IPS-NIHi7 (cell line): ENCODE measurements around the gene FOLR2.
"Not testable (repeated sequence)": the region's sequence is repeated elsewhere in the genome, so short reads cannot be mapped to it uniquely, and the experiment has no call there.

ENCODE experiments used
- DNase-seq: peaks from one replicate; pipeline ENCODE4 v3.0.0; 2012; ENCODE audit warnings: mixed read lengths; ENCODE audit errors: extremely low spot score

Gene FOLR2

DNA sequence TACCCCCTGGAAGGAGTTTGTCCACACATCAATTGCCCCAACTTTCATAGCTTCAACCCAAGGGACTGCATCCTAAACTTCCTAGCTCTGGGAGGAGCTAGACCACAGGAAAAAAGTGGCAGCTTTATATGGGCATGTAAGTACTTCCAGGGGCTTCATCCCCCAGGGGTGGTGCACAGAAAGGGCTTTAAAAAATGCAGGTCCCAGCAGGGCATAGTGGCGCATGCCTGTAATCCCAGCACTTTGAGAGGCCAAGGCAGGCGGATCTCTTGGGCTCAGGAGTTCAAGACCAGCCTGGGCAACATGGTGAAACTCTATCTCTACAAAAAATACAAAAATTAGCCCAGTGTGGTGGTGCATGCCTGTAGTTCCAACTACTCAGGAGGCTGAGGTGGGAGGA lies 9.8 kb upstream of the FOLR2 start:
- DNase-seq: not testable (repeated sequence)

DNA sequence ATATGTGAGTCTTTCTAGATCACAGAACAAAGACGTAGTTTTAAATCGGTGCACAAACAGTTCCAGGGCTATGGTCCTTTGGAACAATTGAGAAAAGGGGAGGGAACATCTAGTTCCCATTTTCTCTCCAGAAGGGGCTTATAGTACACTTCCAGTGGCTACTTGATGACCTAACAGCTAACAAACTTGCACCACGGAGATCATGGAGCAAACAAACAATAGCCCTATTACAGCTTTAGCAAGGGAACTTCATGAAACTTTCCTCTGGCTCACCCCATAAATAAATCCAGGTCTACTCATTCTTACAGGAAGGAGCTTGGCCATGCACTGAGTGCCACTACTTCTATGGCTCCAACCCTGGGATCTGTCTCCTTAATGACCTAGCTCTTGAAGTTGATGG lies 8.3 kb upstream of the FOLR2 start:
- DNase-seq: peak; percentile 3

DNA sequence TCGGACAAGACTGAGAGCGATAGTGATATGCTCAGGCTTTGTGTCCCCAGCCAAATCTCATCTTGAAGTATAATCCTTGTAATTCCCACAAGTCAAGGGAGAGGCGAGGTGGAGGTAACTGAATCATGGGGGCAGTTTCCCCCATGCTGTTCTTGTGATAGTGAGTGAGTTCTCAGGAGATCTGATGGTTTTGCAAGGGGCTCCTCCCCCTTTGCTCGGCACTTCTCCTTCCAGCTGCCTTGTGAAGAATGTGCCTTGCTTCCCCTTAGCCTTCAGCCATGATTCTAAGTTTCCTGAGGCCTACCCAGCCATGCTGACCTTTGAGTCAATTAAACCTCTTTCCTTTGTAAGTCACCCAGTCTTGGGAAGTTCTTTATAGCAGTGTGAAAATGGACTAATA lies 7.5 kb upstream of the FOLR2 start:
- DNase-seq: peak; percentile 1

DNA sequence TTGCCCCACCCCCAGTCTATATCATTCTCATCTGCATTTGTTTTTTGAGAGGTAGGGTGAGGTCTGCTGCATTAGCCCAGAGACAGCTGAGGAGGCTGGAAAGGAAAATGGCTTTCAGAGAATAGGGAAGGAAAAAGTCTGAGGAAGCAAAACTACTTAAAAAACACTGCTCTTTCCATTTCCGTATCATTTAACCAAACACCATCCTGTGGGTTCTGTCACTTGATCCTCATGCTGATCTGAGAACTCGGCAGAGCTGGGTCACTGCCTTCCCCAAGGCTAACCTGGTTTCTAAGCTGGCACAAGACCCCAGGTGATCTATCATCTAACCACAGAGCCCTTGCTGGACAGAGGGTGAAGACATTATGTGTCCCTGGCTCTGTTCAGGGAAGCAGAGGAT lies 1.2 kb downstream of the FOLR2 start:
- DNase-seq: peak; percentile 2

DNA sequence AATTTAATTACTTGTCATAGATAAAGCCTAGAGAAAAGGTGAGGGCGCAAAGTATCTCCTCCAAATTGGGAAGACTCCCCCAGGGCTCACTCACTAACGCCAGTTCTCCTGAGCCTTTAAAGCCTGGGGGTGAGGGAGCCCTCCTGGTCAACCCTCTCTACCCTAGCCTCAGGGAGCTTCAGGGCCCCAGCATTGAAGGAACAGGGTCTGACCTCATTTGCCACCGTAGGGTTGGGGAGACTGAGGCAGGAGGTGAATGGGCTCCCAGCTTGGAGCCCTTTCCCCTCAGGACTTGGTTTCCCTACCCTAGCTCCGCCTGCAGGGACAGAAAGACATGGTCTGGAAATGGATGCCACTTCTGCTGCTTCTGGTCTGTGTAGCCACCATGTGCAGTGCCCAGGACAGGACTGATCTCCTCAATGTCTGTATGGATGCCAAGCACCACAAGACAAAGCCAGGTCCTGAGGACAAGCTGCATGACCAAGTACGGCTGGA lies 1.7 kb downstream of the FOLR2 start:
- peak; percentile 2 for DNase-seq

DNA sequence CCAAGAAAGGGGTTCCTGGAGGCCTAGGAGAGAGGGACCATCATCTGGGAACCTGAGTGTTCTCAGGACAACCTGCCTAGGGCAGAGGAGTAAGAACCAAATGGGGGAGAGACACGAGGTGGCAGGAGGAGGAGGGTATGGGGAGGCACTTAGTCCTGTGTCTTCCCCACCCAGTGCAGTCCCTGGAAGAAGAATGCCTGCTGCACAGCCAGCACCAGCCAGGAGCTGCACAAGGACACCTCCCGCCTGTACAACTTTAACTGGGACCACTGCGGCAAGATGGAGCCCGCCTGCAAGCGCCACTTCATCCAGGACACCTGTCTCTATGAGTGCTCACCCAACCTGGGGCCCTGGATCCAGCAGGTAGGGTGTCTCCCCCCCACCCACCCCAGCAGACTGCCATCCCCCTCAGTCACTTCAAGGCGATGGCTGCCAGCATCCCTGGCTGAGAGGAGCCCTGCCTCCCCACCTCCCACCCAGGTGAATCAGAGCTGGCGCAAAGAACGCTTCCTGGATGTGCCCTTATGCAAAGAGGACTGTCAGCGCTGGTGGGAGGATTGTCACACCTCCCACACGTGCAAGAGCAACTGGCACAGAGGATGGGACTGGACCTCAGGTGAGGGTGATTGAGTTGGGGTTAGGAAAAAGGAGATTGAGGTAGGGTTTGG lies 4.2 kb downstream of the FOLR2 start:
- peak; percentile 1 for DNase-seq

DNA sequence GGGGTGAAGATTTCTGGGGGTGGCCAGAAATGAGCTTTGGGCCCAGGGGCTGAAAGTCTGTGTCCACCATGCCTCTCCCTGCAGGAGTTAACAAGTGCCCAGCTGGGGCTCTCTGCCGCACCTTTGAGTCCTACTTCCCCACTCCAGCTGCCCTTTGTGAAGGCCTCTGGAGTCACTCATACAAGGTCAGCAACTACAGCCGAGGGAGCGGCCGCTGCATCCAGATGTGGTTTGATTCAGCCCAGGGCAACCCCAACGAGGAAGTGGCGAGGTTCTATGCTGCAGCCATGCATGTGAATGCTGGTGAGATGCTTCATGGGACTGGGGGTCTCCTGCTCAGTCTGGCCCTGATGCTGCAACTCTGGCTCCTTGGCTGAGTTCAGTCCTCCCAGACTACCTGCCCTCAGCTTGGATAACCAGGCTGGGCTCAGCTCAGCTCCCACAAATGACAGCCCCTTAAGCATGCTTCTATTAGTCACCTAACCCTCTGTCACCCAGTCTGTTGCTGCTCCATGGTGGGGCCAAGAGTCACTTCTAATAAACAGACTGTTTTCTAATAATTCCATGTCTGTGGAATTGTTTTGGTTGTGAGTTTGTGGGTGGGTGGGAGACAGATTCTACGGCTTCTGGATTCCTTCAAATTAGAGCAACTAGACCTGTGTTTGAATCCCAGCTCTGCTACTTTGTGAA lies 4.9 kb downstream of the FOLR2 start:
- DNase-seq: no peak

DNA sequence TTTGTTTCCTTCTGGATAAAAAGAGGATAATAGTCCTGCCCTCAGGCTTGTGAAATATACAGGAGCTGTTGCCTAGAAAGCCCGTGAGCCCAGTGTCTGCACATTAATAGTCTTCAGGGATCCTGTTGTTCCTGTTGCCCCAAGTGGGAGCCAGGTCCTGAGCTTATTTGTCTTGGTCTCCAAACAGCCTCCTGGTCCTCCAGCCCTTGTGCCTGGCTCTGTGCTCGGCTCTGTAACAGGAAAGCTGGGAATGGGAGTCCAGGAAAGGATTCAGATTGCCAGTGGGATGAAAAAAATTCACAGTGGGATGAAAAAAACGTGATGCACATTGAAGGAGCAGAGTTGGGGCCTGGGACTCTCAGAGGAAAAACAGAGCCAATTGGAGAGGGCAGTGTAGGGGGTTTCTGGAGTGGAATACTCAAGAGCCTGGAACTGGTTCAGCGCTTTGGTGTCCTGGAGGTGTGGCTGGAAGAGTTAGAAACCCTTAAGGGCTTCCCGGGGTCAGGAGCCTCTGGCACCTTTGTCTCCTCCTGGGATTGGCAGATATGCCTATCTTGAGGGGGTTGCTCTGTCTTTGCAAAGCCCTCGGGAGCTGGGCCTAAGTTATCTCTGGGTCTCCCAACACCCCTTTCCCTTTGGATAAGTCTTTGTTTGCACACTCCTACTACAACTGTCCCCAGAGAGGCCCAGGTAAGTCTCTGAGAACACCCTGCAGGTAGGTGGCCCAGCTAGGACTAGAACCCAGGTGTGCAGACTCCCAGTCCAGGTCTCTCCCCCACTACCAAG lies 5.7 kb downstream of the FOLR2 start:
- DNase-seq: no peak

DNA sequence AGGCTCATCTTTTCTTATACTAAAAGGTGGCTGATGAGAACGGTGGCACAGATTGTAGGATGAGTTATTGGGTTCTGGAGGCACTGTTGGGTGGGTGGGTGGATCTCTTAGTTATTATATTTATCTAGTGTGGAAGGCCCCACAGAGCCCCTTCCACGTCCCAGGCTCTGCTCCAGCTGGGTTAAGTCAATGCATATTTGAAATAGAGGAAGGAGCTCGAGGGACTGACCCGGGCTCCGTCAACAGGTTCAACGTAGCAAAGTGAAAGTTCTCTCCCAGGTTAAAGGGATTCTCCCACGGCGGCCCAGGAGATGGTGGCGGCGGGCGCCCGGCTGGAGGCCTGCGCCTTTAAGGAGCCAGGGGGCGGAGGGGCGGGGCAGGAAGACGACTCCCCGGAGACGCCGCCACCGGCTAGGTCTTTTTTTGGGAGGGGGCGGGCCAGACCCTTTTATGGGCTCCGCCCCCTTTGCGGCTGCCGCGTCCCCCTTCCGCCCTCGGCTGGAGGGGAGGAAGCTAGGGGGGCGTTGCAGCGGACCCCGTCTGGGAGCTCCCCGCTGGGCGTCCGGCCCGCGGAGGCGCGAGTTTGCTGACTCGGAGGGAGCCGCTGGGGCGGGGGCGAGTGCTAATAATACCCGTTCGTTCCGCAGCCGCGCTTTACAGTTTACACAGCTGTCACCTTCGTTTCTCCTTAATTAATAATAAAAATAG lies 6.5 kb downstream of the FOLR2 start:
- peak; percentile 91 for DNase-seq

DNA sequence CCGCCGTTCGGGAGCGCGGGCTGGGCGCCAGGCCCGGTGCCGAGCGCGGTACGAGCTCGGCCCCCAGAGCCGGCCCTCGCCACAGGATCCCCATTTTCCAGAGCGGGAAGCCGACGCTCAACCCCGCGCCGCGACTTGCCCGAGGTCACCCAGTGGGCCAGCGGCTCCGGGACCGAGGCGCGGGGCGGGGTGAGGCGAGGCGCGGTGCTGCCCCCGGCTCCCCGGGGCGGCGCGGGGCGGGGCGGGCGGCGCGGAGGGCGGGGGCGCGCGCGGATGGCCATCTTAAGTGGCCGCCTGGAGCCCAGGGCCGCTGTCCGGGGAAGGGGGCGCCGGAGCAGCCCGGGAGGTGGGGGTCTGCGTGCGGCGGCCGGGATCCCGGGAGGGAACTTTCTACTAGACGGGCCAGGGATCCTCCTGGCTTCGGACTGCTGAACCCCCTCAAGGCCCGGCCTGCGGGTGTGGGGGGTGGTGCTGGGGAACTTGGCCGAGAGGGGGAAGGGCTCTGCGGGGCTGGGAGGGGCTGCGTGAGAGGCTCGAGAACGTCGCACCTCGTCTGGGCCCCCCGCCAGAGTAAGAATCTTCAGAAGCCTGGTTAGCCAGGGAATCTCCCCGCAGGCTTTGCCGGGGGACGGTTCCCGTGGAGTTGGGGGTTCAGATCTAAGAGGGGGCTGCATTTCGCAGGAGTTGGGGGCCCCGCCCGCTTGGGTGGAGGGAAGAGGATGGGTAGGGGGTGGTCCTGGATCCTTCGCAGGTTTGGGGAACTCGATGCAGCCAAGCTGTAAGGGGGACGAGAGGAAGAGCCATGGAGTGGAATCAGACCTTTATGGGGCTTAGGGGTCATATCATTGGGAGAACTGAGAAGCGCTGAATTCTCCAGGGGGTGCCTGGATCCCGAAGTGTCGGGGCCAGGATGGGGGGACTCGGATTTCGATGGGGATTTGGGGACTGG lies 7.3 kb downstream of the FOLR2 start:
- no peak for DNase-seq

DNA sequence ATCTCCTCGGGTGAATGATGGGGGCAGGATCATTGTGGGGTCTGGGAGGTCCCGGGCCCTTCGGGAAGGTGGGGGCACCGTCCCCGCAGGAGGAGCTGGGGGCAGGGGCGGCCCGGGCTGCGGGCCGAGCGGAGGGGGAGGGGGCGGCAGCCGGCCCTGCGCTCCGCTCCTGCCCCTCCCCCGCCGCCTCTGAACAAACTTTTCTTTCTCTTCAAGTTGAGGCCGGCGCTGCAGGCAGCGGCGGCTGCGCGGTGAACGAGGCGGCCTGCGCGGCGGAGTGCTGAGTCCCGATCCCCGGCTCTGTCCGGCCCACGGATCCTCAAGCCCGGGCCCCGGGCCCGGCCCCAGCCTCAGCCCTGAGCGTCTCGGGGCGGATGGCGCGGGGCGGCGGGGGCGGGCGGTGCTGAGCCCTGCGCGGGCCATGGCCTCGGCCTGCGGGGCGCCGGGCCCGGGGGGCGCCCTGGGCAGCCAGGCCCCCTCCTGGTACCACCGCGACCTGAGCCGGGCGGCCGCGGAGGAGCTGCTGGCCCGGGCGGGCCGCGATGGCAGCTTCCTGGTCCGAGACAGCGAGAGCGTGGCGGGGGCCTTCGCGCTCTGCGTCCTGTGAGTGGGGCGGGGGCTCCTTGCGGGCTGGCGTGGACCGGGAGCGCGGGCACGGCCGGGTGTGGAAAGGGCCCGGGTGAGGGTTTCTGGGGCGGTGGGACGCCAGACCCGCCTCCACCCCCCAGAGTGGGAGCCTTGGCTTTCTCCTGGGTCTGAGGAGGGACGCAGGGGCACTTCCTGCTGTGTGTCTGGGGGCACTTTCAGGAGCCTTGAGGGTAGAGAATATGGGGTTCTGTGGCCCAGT lies 8.2 kb downstream of the FOLR2 start, which contains the start of gene INPPL1:
TSS of gene INPPL1 (plus strand) at position 204 of the 847 bp plus-strand sequence. CDS start at position 422, 218 bp downstream.
- no peak for DNase-seq

DNA sequence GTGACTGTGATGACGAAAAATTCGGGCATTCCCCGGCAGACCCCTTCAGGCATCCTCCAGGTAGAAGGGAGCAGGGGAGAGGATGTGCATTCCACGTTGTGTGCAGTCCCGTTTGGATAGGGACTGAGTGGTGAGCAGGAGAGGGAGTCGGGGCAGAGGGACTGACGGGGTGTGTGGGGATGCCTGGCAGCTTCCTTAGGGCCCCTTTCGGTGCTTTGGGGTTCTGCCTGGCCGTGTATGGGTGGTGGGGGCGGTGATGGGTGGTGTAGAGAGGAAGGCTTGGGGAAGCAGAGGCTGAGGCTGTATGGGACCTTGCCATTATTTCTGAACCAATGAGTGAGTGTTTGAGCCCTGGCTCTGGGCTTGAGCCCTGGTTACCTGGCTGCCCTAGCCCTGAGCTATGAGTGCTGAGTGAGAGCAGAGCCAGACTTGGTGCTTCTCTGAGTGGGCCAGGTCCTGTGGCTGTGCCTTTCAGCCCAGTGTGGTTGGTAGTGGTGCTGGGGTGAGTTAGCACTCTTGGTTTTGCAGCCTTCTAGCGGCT lies 8.9 kb downstream of the FOLR2 start:
- DNase-seq: no peak

DNA sequence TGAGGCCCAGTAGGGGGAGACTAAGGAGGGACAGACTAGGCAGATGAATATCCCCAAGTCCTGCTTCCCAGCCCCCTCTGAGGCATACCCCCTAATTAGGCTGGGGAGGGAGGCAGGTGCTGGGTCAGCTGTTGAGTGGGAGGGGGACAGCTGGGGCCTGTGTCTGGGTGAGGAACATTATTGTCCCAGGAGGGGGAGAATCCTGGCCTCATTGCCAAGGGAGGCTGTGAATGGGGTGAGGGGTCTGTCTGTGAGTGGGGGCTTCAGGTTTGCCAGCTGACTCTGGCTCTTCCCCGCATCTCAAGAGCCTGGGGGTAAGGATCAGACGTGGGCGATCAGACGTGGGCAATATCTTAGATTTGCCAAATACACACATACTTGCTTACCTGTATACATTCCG lies 10.1 kb downstream of the FOLR2 start:
- DNase-seq: no peak

DNA sequence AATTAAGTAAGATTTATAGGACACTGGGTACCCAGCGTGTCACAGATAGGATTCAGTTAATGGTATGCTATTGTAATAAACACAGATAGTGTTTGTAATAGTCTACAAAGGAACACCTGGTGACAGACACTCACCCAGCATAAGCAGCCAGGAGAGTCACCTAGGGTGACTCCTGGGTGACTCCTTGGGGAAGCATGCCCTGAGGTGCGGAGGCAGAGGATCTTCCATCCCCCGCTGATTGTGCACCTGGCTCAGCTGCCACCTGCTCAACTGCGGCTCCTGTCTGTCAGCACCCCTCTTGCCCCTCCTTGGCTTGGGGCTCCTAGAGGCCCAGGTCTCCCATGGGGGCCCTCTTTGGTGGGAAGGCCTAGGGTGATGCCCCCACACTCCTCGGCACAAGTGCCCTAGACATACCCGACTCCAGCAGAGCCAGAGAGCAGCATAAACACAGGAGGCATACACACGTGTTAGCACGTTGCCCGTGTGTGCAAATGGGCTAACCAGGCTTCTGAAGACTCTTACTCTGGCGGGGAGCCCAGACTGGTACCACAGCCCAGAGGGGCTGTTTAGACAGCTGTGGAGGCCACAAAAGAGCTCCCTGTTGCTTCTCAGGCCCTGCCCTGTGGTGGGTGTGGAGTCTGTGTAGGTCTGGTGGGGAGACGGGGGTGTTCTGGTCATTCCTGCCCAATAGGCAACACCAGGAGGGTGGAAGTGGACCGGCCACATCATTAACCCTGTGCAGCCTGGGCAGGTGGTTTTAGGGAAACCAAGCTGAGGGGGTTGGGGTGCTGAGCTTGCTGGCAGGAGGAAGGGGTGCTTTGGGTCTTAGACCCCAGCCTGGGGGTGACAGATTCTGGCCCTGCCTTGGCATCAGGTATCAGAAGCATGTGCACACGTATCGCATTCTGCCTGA lies 11.0 kb downstream of the FOLR2 start:
- DNase-seq: no peak

DNA sequence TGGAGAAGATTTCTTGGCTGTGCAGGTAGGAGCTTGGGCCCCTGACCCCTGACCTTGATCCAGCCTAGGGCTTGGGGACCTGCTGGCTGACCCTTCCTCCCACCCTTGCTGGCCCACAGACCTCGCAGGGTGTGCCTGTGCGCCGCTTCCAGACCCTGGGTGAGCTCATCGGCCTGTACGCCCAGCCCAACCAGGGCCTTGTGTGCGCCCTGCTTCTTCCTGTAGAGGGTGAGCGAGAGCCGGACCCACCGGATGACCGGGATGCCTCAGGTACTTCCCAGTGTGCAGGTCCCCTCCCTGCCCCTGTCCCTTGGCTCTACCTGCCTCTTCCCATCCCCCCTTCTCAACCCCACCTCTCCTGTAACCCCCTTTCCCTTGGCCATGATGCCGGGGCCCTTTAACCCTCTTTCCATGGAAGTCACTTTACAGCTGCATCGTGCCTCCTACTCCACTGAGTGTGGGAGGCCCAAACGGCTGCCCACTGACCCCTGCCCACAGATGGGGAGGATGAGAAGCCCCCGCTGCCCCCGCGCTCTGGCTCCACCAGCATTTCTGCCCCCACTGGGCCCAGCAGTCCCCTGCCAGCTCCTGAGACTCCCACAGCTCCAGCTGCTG lies 11.7 kb downstream of the FOLR2 start:
- no peak for DNase-seq

DNA sequence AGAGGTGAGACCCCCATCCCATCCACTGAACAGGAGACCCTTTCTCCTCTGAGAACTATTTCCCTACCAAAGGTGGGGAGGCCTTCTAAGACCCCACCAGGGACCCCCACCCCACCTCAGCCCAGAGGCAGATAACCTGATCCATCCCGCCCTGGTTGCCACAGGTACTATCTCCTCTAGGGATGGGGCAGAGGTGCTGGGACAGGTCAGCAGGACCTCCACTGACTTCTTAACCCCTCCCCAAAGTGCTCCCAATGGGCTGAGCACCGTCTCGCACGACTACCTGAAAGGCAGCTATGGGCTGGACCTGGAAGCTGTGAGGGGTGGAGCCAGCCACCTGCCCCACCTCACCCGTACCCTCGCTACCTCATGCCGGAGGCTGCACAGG lies 12.2 kb downstream of the FOLR2 start:
- no peak for DNase-seq

DNA sequence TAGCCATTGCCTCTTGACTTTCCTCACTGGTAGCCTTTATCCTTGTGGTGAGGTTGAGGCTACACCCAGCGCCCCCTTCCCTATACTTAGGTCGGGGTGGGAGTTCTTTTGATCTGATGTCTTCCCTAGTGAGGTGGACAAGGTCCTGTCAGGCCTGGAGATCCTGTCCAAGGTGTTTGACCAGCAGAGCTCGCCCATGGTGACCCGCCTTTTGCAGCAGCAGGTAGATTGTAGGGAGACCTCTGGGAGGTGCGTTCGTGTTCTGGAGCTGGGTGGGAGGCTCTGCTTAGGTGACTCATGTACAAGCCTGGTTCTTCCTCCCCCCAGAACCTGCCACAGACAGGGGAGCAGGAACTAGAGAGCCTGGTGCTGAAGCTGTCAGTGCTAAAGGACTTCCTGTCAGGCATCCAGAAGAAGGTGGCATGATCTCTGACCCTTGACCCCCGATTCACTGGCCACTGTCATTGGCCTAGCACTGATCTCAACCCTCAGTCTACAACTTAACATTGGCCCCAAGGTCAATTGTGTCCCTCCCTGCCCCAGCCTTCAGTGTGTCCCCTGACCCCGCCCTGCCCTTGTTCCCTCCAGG lies 12.8 kb downstream of the FOLR2 start:
- DNase-seq: no peak
